RWPE2 (cell line): ENCODE results near the gene TEX55.
"Not testable (repeated sequence)": the region's sequence is repeated elsewhere in the genome, so short reads cannot be mapped to it uniquely, and the experiment has no call there.

Source experiments
- ATAC-seq: fragments of 200-7000 bp; cut with Tn5 transposase; 3 replicates; pipeline ENCODE4 v1.9.1; 2021; ENCODE audit warnings: low read depth
- DNase-seq: peaks from one replicate; pipeline ENCODE4 v3.0.0-alpha.2; 2020; ENCODE audit warnings: low spot score
- H3K27ac ChIP-seq: fragments of 450-650 bp; 2 replicates; pipeline ENCODE4 v1.5.1; 2017; ENCODE audit warnings: mild to moderate bottlenecking; ENCODE audit not compliant: poor library complexity, severe bottlenecking
- H3K27me3 ChIP-seq: fragments of 250-450 bp; sonication (Bioruptor Pico); 2 replicates; pipeline ENCODE4 v1.5.1; 2021; ENCODE audit warnings: mild to moderate bottlenecking, moderate library complexity; ENCODE audit not compliant: insufficient read depth, poor library complexity, severe bottlenecking
- H3K36me3 ChIP-seq: fragments of 250-450 bp; sonication (Bioruptor Pico); 2 replicates; pipeline ENCODE4 v1.5.1; 2020; ENCODE audit warnings: low read depth, mild to moderate bottlenecking, moderate library complexity
- H3K4me1 ChIP-seq: fragments of 250-450 bp; sonication (Bioruptor Pico); 2 replicates; pipeline ENCODE4 v1.5.1; 2021; ENCODE audit warnings: mild to moderate bottlenecking, moderate library complexity; ENCODE audit not compliant: insufficient read depth, poor library complexity, severe bottlenecking
- H3K4me3 ChIP-seq: fragments of 250-450 bp; sonication (Bioruptor Pico); 2 replicates; pipeline ENCODE4 v1.5.1; 2021; ENCODE audit warnings: mild to moderate bottlenecking, moderate library complexity; ENCODE audit not compliant: severe bottlenecking
- H3K9me3 ChIP-seq: fragments of 250-450 bp; sonication (Bioruptor Pico); 2 replicates; pipeline ENCODE4 v1.5.1; 2021; ENCODE audit warnings: mild to moderate bottlenecking, moderate library complexity; ENCODE audit not compliant: severe bottlenecking
- CTCF ChIP-seq: fragments of 450-650 bp; IDR thresholded peaks from one replicate; pipeline ENCODE4 v1.5.1; 2017; ENCODE audit warnings: mild to moderate bottlenecking, moderate library complexity; ENCODE audit not compliant: poor library complexity, severe bottlenecking

Gene TEX55

GRCh38 chr3:119161240-119161639 lies 15.3 kb downstream of the TEX55 start:
- Histone ChIP-seq H3K4me1 (no peaks in the 10 kb centered on the region), H3K9me3 (peaks cover 3% of the 10 kb centered on the region), H3K36me3 (no peaks in the 10 kb centered on the region), H3K27me3 (no peaks in the 10 kb centered on the region), H3K27ac (no peak overlapping the region), H3K4me3 (no peak overlapping the region)
- TF ChIP-seq CTCF: no peak
- DNase-seq (no peak), ATAC-seq (no peak)

GRCh38 chr3:119164745-119165144 lies 18.8 kb downstream of the TEX55 start:
- not testable (repeated sequence) for H3K4me3 ChIP-seq, ATAC-seq, H3K27me3 ChIP-seq, H3K4me1 ChIP-seq, H3K9me3 ChIP-seq, H3K27ac ChIP-seq, DNase-seq, H3K36me3 ChIP-seq

- ATAC-seq (no peak), DNase-seq (no peak)
- no peak for TF ChIP-seq CTCF
Observed at GRCh38 chr3:119170821-119171220, 24.9 kb downstream of the TEX55 start.

GRCh38 chr3:119173325-119173724 lies 27.4 kb downstream of the TEX55 start, which contains the start of gene UPK1B:
Gene UPK1B, plus strand, starts transcription at chr3:119173598. Its CDS starts 13,144 bp downstream, at chr3:119186742.
- peaks cover 18% of the 10 kb centered on the region for H3K4me1 ChIP-seq
- no peaks in the 10 kb centered on the region for H3K36me3 ChIP-seq
- no peaks in the 10 kb centered on the region for H3K9me3 ChIP-seq
- H3K27me3 ChIP-seq: no peaks in the 10 kb centered on the region
- H3K4me3 ChIP-seq: no peak within 1 kb of the TSS
- no peak for DNase-seq
- no peak within 1 kb of the TSS for H3K27ac ChIP-seq
- ATAC-seq: no peak
- no peak for TF ChIP-seq CTCF

More at GRCh38 chr3:119170821-119171220, 24.9 kb downstream of the TEX55 start:
- no peak overlapping the region for H3K4me3 ChIP-seq
- H3K36me3 ChIP-seq: no peaks in the 10 kb centered on the region
- H3K27me3 ChIP-seq: no peaks in the 10 kb centered on the region
- no peak overlapping the region for H3K27ac ChIP-seq
- H3K4me1 ChIP-seq: peaks cover 2% of the 10 kb centered on the region
- no peaks in the 10 kb centered on the region for H3K9me3 ChIP-seq

- Histone ChIP-seq H3K36me3 (no peaks in the 10 kb centered on the region), H3K9me3 (no peaks in the 10 kb centered on the region), H3K27me3 (no peaks in the 10 kb centered on the region), H3K4me3 (no peak overlapping the region), H3K27ac (peak overlapping the region; percentile 77), H3K4me1 (peaks cover 18% of the 10 kb centered on the region)
- peak; percentile 87 for ATAC-seq
- no peak for TF ChIP-seq CTCF
- peak; percentile 69 for DNase-seq
Observed at GRCh38 chr3:119175872-119176756, 30.1 kb downstream of the TEX55 start.
